SW 1271 (cell line): Measurements from ENCODE around the gene ARHGEF38.
"Not testable (repeated sequence)": the region's sequence is repeated elsewhere in the genome, so short reads cannot be mapped to it uniquely, and the experiment has no call there.

ENCODE experiments used
- DNase-seq, 2 experiments: peaks; one replicate each; lab custom pipeline; 2025; lab: John Stamatoyannopoulos, UW

The ARHGEF38 gene

GRCh38 chr4:105714932-105715331, 162.5 kb downstream of the ARHGEF38 start:
- DNase-seq, result no peak

GRCh38 chr4:105715692-105716278, 163.4 kb downstream of the ARHGEF38 start:
- peak in 1 of 2 experiments; percentile 19 for DNase-seq

- no peak for DNase-seq
These were observed 166.8 kb downstream of the ARHGEF38 start for GRCh38 chr4:105719204-105719603.

DNA sequence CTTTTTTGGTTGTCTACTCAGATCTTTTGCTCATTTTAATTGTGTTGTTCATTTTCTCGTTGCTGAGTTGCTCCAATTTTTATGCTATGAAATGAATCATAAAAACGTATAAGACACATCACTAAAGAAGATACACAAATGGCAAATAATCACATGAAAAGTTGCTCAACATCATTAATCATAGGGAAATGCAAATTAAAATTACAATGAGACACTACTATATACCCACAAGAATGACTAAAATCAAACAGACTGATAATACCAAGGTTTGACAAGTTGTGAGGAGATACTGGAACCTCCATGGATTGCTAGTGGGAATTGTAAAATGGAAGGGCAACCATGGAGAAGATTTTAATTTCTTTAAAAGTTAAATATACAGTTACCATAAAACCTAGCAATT, 173.2 kb downstream of the ARHGEF38 start:
- DNase-seq, result no peak

DNA sequence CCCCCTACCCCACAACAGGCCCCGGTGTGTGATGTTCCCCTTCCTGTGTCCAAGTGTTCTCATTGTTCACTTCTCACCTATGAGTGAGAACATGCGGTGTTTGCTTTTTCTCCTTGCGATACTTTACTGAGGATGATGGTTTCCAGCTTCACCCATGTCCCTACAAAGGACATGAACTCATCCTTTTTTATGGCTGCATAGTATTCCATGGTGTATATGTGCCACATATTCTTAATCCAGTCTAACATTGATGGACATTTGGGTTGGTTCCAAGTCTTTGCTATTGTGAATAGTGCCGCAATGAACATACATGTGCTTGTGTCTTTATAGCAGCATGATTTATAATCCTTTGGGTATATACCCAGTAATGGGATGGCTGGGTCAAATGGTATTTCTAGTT, 177.5 kb downstream of the ARHGEF38 start:
- not testable (repeated sequence) for DNase-seq
